ENCODE results near the gene WDR37.

WDR37 gene

GRCh38 chr10:1141701-1142100 lies 85.5 kb downstream of the WDR37 start:
- CTCF ChIA-PET: no interaction called here
- no peak for DNase-seq (ENCODE audit: low read depth, low spot score)
- no peak for TF ChIP-seq CTCF (IDR thresholded peaks at IDR 0.05; ENCODE audit: insufficient read depth, low read length, missing control alignments)
- H3K4me3 ChIP-seq (ENCODE audit: low read depth, low read length): no peak overlapping the region
- POLR2A ChIA-PET: interaction anchor here (0.6 kb wide), 1 partner anchor 1797 kb away, joined by 6 read pairs; no protein-coding TSS in a partner anchor

- CTCF ChIA-PET: no interaction called here
- no peak for DNase-seq (ENCODE audit: low read depth, low spot score)
- peak; percentile 5 for TF ChIP-seq CTCF (IDR thresholded peaks at IDR 0.05; ENCODE audit: insufficient read depth, low read length, missing control alignments)
- no peak overlapping the region for H3K4me3 ChIP-seq (ENCODE audit: low read depth, low read length)
- POLR2A ChIA-PET: no interaction called here
These were observed 86.4 kb downstream of the WDR37 start for GRCh38 chr10:1142596-1142995.

- POLR2A ChIA-PET: no interaction called here
- no peak for TF ChIP-seq CTCF (IDR thresholded peaks at IDR 0.05; ENCODE audit: insufficient read depth, low read length, missing control alignments)
These were observed 91.6 kb downstream of the WDR37 start for GRCh38 chr10:1147810-1148209.

GRCh38 chr10:1148855-1149605 lies 92.8 kb downstream of the WDR37 start:
- CTCF ChIA-PET: no interaction called here
- H3K4me3 ChIP-seq (ENCODE audit: low read depth, low read length): no peak overlapping the region
- TF ChIP-seq CTCF (IDR thresholded peaks at IDR 0.05; ENCODE audit: insufficient read depth, low read length, missing control alignments): no peak
- no peak for DNase-seq (ENCODE audit: low read depth, low spot score)
- POLR2A ChIA-PET: no interaction called here

More at GRCh38 chr10:1147810-1148209, 91.6 kb downstream of the WDR37 start:
- DNase-seq (ENCODE audit: low read depth, low spot score): no peak
- no peak overlapping the region for H3K4me3 ChIP-seq (ENCODE audit: low read depth, low read length)
- CTCF ChIA-PET: no interaction called here

- ChIA-PET POLR2A (no interaction called here), CTCF (no interaction called here)
- DNase-seq (ENCODE audit: low read depth, low spot score): no peak
- no peak overlapping the region for H3K4me3 ChIP-seq (ENCODE audit: low read depth, low read length)
- no peak for TF ChIP-seq CTCF (IDR thresholded peaks at IDR 0.05; ENCODE audit: insufficient read depth, low read length, missing control alignments)
These were observed 93.8 kb downstream of the WDR37 start for GRCh38 chr10:1149793-1150637.

- no peak for DNase-seq (ENCODE audit: low read depth, low spot score)
- POLR2A ChIA-PET: no interaction called here
- TF ChIP-seq CTCF (IDR thresholded peaks at IDR 0.05; ENCODE audit: insufficient read depth, low read length, missing control alignments): no peak
- no peak overlapping the region for H3K4me3 ChIP-seq (ENCODE audit: low read depth, low read length)
- CTCF ChIA-PET: no interaction called here
These were observed 94.4 kb downstream of the WDR37 start for GRCh38 chr10:1150638-1150955.

Data from AG04449 (cell line).